Astrocyte (in vitro differentiated cells and primary cell): ENCODE results near the gene FBXL12. TPM values are rescaled to one million over a fixed set of nuclear protein-coding genes. Genes with fewer than 3 reads are reported as not detected.
A peak's percentile ranks its signal among the peaks of the same experiment; 100 is the strongest.

Experiments
- DNase-seq: peaks from one replicate; pipeline ENCODE4 v3.0.0-alpha.2; 2010; ENCODE audit warnings: low read depth
- FAIRE-seq: peaks from 2 replicates; lab custom pipeline; 2011; peaks lifted over from hg19 to GRCh38; lab: Jason Lieb, UNC
- H2AFZ ChIP-seq: 2 replicates; pipeline ENCODE4 v1.6.0; 2012; ENCODE audit warnings: low read depth, low read length, inconsistent platforms
- H3K27ac ChIP-seq: 2 replicates; pipeline ENCODE4 v1.5.1; 2011; ENCODE audit warnings: low read depth, low read length, inconsistent platforms
- H3K27me3 ChIP-seq: 2 replicates; pipeline ENCODE4 v1.6.0; 2011; ENCODE audit warnings: low read length, inconsistent platforms; ENCODE audit not compliant: insufficient read depth
- H3K36me3 ChIP-seq: 2 replicates; pipeline ENCODE4 v1.5.1; 2011; ENCODE audit warnings: low read length, inconsistent platforms; ENCODE audit not compliant: insufficient read depth
- H3K4me1 ChIP-seq: 2 replicates; pipeline ENCODE4 v1.5.1; 2011; ENCODE audit warnings: low read length, inconsistent platforms; ENCODE audit not compliant: insufficient read depth
- H3K4me2 ChIP-seq: 2 replicates; pipeline ENCODE4 v1.6.0; 2012; ENCODE audit warnings: low read length, inconsistent platforms
- H3K4me3 ChIP-seq: 2 replicates; pipeline ENCODE4 v1.5.1; 2011; ENCODE audit warnings: low read depth, mild to moderate bottlenecking, low read length, inconsistent platforms; ENCODE audit not compliant: insufficient read depth
- H3K79me2 ChIP-seq: 2 replicates; pipeline ENCODE4 v1.6.0; 2012; ENCODE audit warnings: mild to moderate bottlenecking, low read length, inconsistent platforms; ENCODE audit not compliant: insufficient read depth
- H3K9ac ChIP-seq: 2 replicates; pipeline ENCODE4 v1.6.0; 2012; ENCODE audit warnings: mild to moderate bottlenecking, low read length, inconsistent platforms
- H3K9me3 ChIP-seq: 2 replicates; pipeline ENCODE4 v1.5.1; 2012; ENCODE audit warnings: low read depth, mild to moderate bottlenecking, low read length, inconsistent platforms; ENCODE audit not compliant: insufficient read depth
- H4K20me1 ChIP-seq: 2 replicates; pipeline ENCODE4 v1.6.0; 2012; ENCODE audit warnings: low read length, inconsistent platforms; ENCODE audit not compliant: insufficient read depth
- H3K27ac Mint-ChIP-seq: one replicate; pipeline ENCODE4 v1.8.0; 2021; ENCODE audit warnings: mild to moderate bottlenecking, mixed read lengths; ENCODE audit not compliant: unreplicated experiment
- H3K27me3 Mint-ChIP-seq: one replicate; pipeline ENCODE4 v1.8.0; 2021; ENCODE audit warnings: low read depth, mixed read lengths; ENCODE audit not compliant: unreplicated experiment
- H3K36me3 Mint-ChIP-seq: one replicate; pipeline ENCODE4 v1.8.0; 2021; ENCODE audit warnings: low read depth, mixed read lengths; ENCODE audit not compliant: unreplicated experiment
- H3K4me1 Mint-ChIP-seq: one replicate; pipeline ENCODE4 v1.8.0; 2021; ENCODE audit warnings: low read depth, mixed read lengths; ENCODE audit not compliant: unreplicated experiment
- H3K4me3 Mint-ChIP-seq: one replicate; pipeline ENCODE4 v1.8.0; 2021; ENCODE audit warnings: mild to moderate bottlenecking, moderate library complexity, mixed read lengths; ENCODE audit not compliant: unreplicated experiment
- H3K9me3 Mint-ChIP-seq: one replicate; pipeline ENCODE4 v1.8.0; 2021; ENCODE audit warnings: mild to moderate bottlenecking, mixed read lengths; ENCODE audit not compliant: unreplicated experiment
- CTCF ChIP-seq: IDR thresholded peaks from 2 replicates; pipeline ENCODE4 v1.5.1; 2011; ENCODE audit warnings: low read depth, mild to moderate bottlenecking, inconsistent platforms, low read length, moderate library complexity; ENCODE audit not compliant: insufficient read depth
- EZH2 ChIP-seq: IDR thresholded peaks from 2 replicates; pipeline ENCODE4 v1.6.1; 2012; ENCODE audit warnings: mild to moderate bottlenecking, low read length, inconsistent platforms; ENCODE audit not compliant: insufficient read depth
- total RNA-seq: library from RNA; stranded (reverse); gene quantifications from 2 replicates; pipeline ENCODE4 v1.2.1, GENCODE V29; 2021

FBXL12 gene
- total RNA-seq, 1 donor from 2014 or later: 54.2 TPM

GRCh38 chr19:9834307-9834725 is 15.4 kb upstream of the FBXL12 start:
- H3K9me3 Mint-ChIP-seq: no peaks in the 10 kb centered on the region
- no peaks in the 10 kb centered on the region for H3K27me3 Mint-ChIP-seq
- no peak overlapping the region for H3K27ac ChIP-seq
- H2AFZ ChIP-seq: peak overlapping the region; percentile 77
- H3K27ac Mint-ChIP-seq: peak overlapping the region; percentile 19
- H3K4me1 Mint-ChIP-seq: peaks cover 4% of the 10 kb centered on the region
- DNase-seq (no peak), FAIRE-seq (no peak)
- peaks cover 6% of the 10 kb centered on the region for H3K36me3 ChIP-seq
- H3K27me3 ChIP-seq: no peaks in the 10 kb centered on the region
- TF ChIP-seq EZH2 (no peak), CTCF (no peak)
- H3K4me3 ChIP-seq: peak overlapping the region; percentile 71
- H3K36me3 Mint-ChIP-seq: peaks cover 12% of the 10 kb centered on the region
- H3K4me3 Mint-ChIP-seq: peak overlapping the region; percentile 84
- peak overlapping the region; percentile 87 for H3K4me2 ChIP-seq
- peaks cover 43% of the 10 kb centered on the region for H4K20me1 ChIP-seq
- H3K9me3 ChIP-seq: no peaks in the 10 kb centered on the region
- peaks cover 10% of the 10 kb centered on the region for H3K4me1 ChIP-seq
- peaks cover 54% of the 10 kb centered on the region for H3K79me2 ChIP-seq
- H3K9ac ChIP-seq: no peak overlapping the region

- peaks cover 31% of the 10 kb centered on the region for H4K20me1 ChIP-seq
- peaks cover 6% of the 10 kb centered on the region for H3K36me3 ChIP-seq
- peak overlapping the region; percentile 91 for H3K9ac ChIP-seq
- Mint-ChIP-seq H3K27me3 (no peaks in the 10 kb centered on the region), H3K27ac (peak overlapping the region; percentile 99), H3K9me3 (no peaks in the 10 kb centered on the region), H3K4me1 (peaks cover 16% of the 10 kb centered on the region), H3K36me3 (peaks cover 12% of the 10 kb centered on the region), H3K4me3 (peak overlapping the region; percentile 100)
- no peaks in the 10 kb centered on the region for H3K9me3 ChIP-seq
- H3K4me1 ChIP-seq: peaks cover 11% of the 10 kb centered on the region
- H2AFZ ChIP-seq: no peak overlapping the region
- no peaks in the 10 kb centered on the region for H3K27me3 ChIP-seq
- DNase-seq (no peak), FAIRE-seq (no peak)
- H3K4me2 ChIP-seq: peak overlapping the region; percentile 99
- peak overlapping the region; percentile 59 for H3K27ac ChIP-seq
- peaks cover 60% of the 10 kb centered on the region for H3K79me2 ChIP-seq
- peak overlapping the region; percentile 78 for H3K4me3 ChIP-seq
- TF ChIP-seq EZH2: no peak
- no peak for TF ChIP-seq CTCF
These were observed 9.7 kb upstream of the FBXL12 start for GRCh38 chr19:9828551-9829063.
